Body of pancreas (tissue), 4 donors: ENCODE results near the gene SLC35A3. TPM values are rescaled to one million over a fixed set of nuclear protein-coding genes. Genes with fewer than 3 reads are reported as not detected.

Source experiments
- ATAC-seq: fragments of 150-250 bp; one replicate; pipeline ENCODE4 v1.9.1; 2016
- DNase-seq, 4 donors: peaks; one replicate each; pipeline ENCODE4 v3.0.0-alpha.2; 2019
- H3K27ac ChIP-seq, 4 donors: fragments of 200-600 bp; sonication (generic); 1 replicate in 3 of 4; 2 replicates in 1 of 4; pipeline versions ENCODE4 v1.5.1 to v1.6.1; 2016 to 2019; ENCODE audit warnings: mild to moderate bottlenecking in 1 of 4, mixed read lengths in 1 of 4, moderate library complexity in 1 of 4
- H3K27me3 ChIP-seq, 2 donors: fragments of 200-600 bp; sonication (generic); one replicate each; pipeline ENCODE4 v1.6.0; 2016; ENCODE audit warnings: mild to moderate bottlenecking in 1 of 2
- H3K36me3 ChIP-seq, 2 donors: fragments of 200-600 bp; sonication (generic); replicated peaks in 1 of 2; 2 replicates each; pipeline ENCODE4 v1.5.1; 2016; ENCODE audit warnings: low read depth in 2 of 2; ENCODE audit not compliant: insufficient read depth in 1 of 2
- H3K4me1 ChIP-seq: fragments of 200-600 bp; sonication (generic); one replicate; pipeline ENCODE4 v1.6.0; 2016
- H3K4me3 ChIP-seq, 2 donors: fragments of 200-600 bp; sonication (generic); 1 replicate in 1 of 2; 2 replicates in 1 of 2; pipeline ENCODE4 v1.5.1; 2016 to 2019
- H3K9me3 ChIP-seq, 3 donors: fragments of 200-600 bp; sonication (generic); 1 replicate in 2 of 3; 2 replicates in 1 of 3; pipeline ENCODE4 v1.5.1; 2016
- CTCF ChIP-seq, 7 experiments: fragments of 450-650 bp in 4 of 7; fragments of 200-600 bp in 3 of 7; sonication (generic) in 3 of 7; IDR thresholded peaks; one replicate each; pipeline ENCODE4 v1.5.1; 2016 to 2019; ENCODE audit warnings: antibody characterized with exemption in 7 of 7
- POLR2A ChIP-seq, 3 donors: fragments of 450-650 bp; IDR thresholded peaks; one replicate each; pipeline ENCODE4 v1.6.1; 2016; ENCODE audit warnings: antibody characterized with exemption in 3 of 3, mild to moderate bottlenecking in 2 of 3
- WGBS, 2 donors: methylation state at CpG; one replicate each; pipeline ENCODE4 v1.1.5; 2017; 5-methylcytosine and 5-hydroxymethylcytosine counted together
- intact Hi-C: fragments of 100-400 bp; cut with DNase I; formaldehyde crosslinking; loops from one replicate; pipeline ENCODE4 v1.15.1; 2023
- total RNA-seq, 2 donors: library from RNA; depleted of rRNA; stranded (reverse); fragments of >200 nt; gene quantifications; one replicate each; pipeline ENCODE4 v1.1.0, GENCODE V29; 2016

Gene SLC35A3
- total RNA-seq, 2 donors from 2014 or later: 11.5 to 26.5 TPM

GRCh38 chr1:100065183-100065968, 95.6 kb downstream of the SLC35A3 start:
- Histone ChIP-seq H3K27me3 (no peaks in the 10 kb centered on the region), H3K36me3 (peaks cover 10 to 25% of the 10 kb centered on the region in 2 donors), H3K4me1 (no peaks in the 10 kb centered on the region), H3K4me3 (no peak overlapping the region), H3K9me3 (no peaks in the 10 kb centered on the region), H3K27ac (no peak overlapping the region)
- WGBS, 2 donors: 82 to 96% methylated on average over 1 of the region's 1 CpG
- DNase-seq: no peak
- no peak for ATAC-seq
- intact Hi-C loops: no loop called here
- TF ChIP-seq CTCF (IDR thresholded peaks at IDR 0.05): no peak
- TF ChIP-seq POLR2A (IDR thresholded peaks at IDR 0.05): no peak

DNA sequence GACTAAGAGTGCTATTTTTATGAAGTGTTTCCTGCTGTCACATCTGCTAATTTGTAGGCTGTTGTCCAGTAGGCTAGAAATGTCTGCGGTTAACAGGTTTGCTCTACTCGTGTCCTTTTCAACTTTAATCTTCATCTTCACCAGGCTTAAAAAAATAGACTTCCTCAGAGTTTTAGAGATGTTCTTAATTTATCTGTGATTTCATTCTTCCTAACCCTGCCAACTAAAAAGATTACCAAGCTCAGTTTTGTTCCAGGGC, 96.1 kb downstream of the SLC35A3 start:
- intact Hi-C loops: no loop called here
- WGBS, 2 donors: 90 to 97% methylated on average over 2 of the region's 2 CpGs
- Histone ChIP-seq H3K4me1 (no peaks in the 10 kb centered on the region), H3K27ac (no peak overlapping the region), H3K4me3 (no peak overlapping the region), H3K27me3 (no peaks in the 10 kb centered on the region), H3K9me3 (no peaks in the 10 kb centered on the region), H3K36me3 (peaks cover 5 to 25% of the 10 kb centered on the region in 2 donors)
- TF ChIP-seq POLR2A (IDR thresholded peaks at IDR 0.05) (no peak), CTCF (IDR thresholded peaks at IDR 0.05) (no peak)
- ATAC-seq (no peak), DNase-seq (no peak)

- TF ChIP-seq CTCF (IDR thresholded peaks at IDR 0.05): no peak
- no peak for TF ChIP-seq POLR2A (IDR thresholded peaks at IDR 0.05)
- Histone ChIP-seq H3K27ac (no peak overlapping the region), H3K4me1 (no peaks in the 10 kb centered on the region), H3K4me3 (no peak overlapping the region), H3K36me3 (peaks cover 13 to 19% of the 10 kb centered on the region in 2 donors), H3K9me3 (no peaks in the 10 kb centered on the region), H3K27me3 (no peaks in the 10 kb centered on the region)
- 92% methylated on average over 5 of the region's 5 CpGs for WGBS, 2 donors
- DNase-seq: no peak
- intact Hi-C loops: no loop called here
- ATAC-seq: no peak
Measured at GRCh38 chr1:100070201-100070939, 100.6 kb downstream of the SLC35A3 start.

- Histone ChIP-seq H3K4me3 (no peak overlapping the region), H3K27me3 (no peaks in the 10 kb centered on the region), H3K27ac (no peak overlapping the region), H3K4me1 (no peaks in the 10 kb centered on the region), H3K36me3 (peaks cover 8 to 13% of the 10 kb centered on the region in 2 donors), H3K9me3 (no peaks in the 10 kb centered on the region)
- intact Hi-C loops: no loop called here
- TF ChIP-seq CTCF (IDR thresholded peaks at IDR 0.05) (no peak), POLR2A (IDR thresholded peaks at IDR 0.05) (no peak)
- no peak for ATAC-seq
- 92 to 96% methylated on average over 3 of the region's 3 CpGs for WGBS, 2 donors
- DNase-seq: no peak
Measured at GRCh38 chr1:100073531-100073930, 103.7 kb downstream of the SLC35A3 start.
